ENCODE measurements around the gene NTM.
"Not testable (repeated sequence)": the region's sequence is repeated elsewhere in the genome, so short reads cannot be mapped to it uniquely, and the experiment has no call there.

NTM gene

DNA sequence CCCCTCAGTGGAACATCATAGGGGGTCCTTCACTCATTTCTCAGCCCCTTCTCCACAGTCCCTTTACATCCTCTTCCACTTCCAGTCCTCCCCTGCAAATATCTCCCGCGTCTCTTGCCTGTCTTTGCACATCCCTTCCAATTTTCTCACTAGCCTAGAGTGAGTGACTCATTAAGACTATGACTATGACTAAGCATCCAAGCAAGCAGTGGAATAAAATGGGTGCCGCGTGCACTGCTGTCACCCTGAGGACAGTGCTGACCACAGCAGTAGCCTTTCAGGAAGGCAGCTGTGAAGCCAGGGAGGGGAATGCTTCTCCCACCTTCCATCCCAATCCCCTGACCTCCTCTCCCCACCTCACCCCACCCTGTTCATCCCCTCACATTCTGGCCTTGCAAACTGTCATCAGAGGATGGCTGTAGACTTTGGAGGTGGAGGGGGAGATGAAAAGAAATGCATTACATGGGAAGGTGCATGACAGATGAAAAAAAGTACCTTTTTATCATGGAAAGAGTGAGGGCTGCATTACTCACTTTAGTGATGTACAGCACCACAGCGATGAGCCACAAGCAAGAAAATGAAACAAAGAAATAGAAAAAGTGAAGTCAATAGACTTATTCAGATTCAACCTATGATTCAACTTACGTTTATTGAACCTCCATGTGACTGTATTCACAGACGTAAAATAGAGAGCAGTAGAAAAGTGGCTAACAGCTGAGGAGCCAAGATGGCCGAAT lies 948.2 kb downstream of the NTM start:
- no peaks in the 10 kb centered on the region for H3K27me3 ChIP-seq (ENCODE audit: control insufficient read depth, insufficient read depth, low read length)
- H3K4me1 ChIP-seq (ENCODE audit: control insufficient read depth, insufficient read depth, low read length): peaks cover 2% of the 10 kb centered on the region
- H3K9ac ChIP-seq (ENCODE audit: low read depth, low read length): no peak overlapping the region
- no peaks in the 10 kb centered on the region for H3K9me3 ChIP-seq (replicated peaks; ENCODE audit: low read length)
- H3K36me3 ChIP-seq (ENCODE audit: insufficient read depth, low read length): no peaks in the 10 kb centered on the region
- H3K4me2 ChIP-seq (ENCODE audit: low read length): no peak overlapping the region
- H3K4me3 ChIP-seq (ENCODE audit: low read length): no peak overlapping the region

DNA sequence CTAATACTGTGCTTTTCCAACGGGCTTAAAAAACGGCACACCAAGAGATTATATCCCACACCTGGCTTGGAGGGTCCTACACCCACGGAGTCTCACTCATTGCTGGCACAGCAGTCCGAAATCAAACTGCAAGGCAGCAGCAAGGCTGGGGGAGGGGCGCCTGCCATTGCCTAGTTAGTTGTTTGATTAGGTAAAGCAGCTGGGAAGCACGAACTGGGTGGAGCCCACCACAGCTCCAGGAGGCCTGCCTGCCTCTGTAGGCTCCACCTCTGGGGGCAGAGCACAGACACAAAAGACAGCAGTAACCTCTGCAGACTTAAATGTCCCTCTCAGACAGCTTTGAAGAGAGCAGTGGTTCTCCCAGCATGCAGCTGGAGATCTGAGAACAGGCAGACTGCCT lies 949.0 kb downstream of the NTM start:
- not testable (repeated sequence) for H3K9me3 ChIP-seq (replicated peaks; ENCODE audit: low read length); H3K4me2 ChIP-seq (ENCODE audit: low read length); H3K27me3 ChIP-seq (ENCODE audit: control insufficient read depth, insufficient read depth, low read length); H3K4me1 ChIP-seq (ENCODE audit: control insufficient read depth, insufficient read depth, low read length); H3K36me3 ChIP-seq (ENCODE audit: insufficient read depth, low read length); H3K9ac ChIP-seq (ENCODE audit: low read depth, low read length); H3K4me3 ChIP-seq (ENCODE audit: low read length)

DNA sequence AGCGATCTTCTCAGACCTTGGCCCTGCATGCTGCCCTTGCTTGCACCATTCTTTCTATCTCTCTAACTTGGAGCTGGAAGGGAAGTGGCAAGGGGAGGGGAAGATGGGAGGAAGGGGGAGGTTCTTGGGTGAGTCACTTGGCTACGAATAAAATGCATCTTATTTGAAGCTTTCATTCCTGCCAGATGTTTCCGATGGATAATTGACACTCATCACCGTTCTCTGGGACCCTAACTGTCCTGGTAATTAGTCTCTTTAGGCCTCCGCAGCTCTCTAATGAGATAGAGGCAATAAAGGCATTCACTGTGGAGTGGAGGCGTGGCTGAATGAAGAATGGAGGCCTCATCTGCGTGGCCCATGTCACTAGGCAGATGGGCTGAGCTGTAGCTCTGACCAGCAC lies 960.1 kb downstream of the NTM start:
- no peak overlapping the region for H3K4me3 ChIP-seq (ENCODE audit: low read length)
- H3K27me3 ChIP-seq (ENCODE audit: control insufficient read depth, insufficient read depth, low read length): no peaks in the 10 kb centered on the region
- H3K9me3 ChIP-seq (replicated peaks; ENCODE audit: low read length): no peaks in the 10 kb centered on the region
- no peak overlapping the region for H3K9ac ChIP-seq (ENCODE audit: low read depth, low read length)
- H3K4me1 ChIP-seq (ENCODE audit: control insufficient read depth, insufficient read depth, low read length): no peaks in the 10 kb centered on the region
- H3K36me3 ChIP-seq (ENCODE audit: insufficient read depth, low read length): no peaks in the 10 kb centered on the region
- no peak overlapping the region for H3K4me2 ChIP-seq (ENCODE audit: low read length)

DNA sequence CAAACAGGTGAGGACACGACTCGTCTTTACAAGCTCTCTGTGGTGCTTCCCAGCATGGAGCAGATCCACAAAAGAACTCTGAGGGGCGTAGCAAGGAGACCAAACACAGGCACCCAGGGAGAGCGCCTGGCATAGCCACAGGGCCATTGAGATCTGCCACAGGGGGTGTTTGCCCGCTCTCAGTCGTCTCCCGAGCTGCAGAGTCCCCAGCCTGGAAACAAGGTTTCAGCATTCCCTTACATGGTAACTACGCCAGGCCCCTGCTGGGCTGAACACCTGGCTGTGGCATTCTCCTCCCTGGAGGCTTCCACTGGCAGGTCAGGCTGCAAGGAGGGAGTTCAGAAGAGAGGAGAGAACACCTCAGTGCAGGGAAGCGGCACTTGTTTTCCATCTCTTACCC lies 962.1 kb downstream of the NTM start:
- no peak overlapping the region for H3K9ac ChIP-seq (ENCODE audit: low read depth, low read length)
- H3K4me1 ChIP-seq (ENCODE audit: control insufficient read depth, insufficient read depth, low read length): no peaks in the 10 kb centered on the region
- H3K27me3 ChIP-seq (ENCODE audit: control insufficient read depth, insufficient read depth, low read length): no peaks in the 10 kb centered on the region
- no peak overlapping the region for H3K4me2 ChIP-seq (ENCODE audit: low read length)
- no peak overlapping the region for H3K4me3 ChIP-seq (ENCODE audit: low read length)
- H3K9me3 ChIP-seq (replicated peaks; ENCODE audit: low read length): no peaks in the 10 kb centered on the region
- H3K36me3 ChIP-seq (ENCODE audit: insufficient read depth, low read length): no peaks in the 10 kb centered on the region

DNA sequence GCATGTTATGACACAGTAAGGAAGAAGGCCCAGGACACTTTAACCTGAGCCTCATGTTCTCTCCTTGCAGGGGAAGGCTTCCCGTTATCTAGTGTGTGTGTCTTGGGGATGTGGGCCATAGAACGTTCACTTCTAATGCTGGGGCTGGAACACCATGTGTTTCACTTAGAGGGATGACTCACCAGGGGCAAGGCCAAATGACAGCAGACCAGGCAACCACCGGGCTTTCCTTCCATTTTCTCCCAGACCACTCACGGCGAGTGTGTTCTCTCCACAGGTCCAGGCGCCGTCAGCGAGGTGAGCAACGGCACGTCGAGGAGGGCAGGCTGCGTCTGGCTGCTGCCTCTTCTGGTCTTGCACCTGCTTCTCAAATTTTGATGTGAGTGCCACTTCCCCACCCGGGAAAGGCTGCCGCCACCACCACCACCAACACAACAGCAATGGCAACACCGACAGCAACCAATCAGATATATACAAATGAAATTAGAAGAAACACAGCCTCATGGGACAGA lies 964.4 kb downstream of the NTM start:
- H3K4me3 ChIP-seq (ENCODE audit: low read length): no peak overlapping the region
- H3K4me2 ChIP-seq (ENCODE audit: low read length): no peak overlapping the region
- H3K36me3 ChIP-seq (ENCODE audit: insufficient read depth, low read length): no peaks in the 10 kb centered on the region
- no peak overlapping the region for H3K9ac ChIP-seq (ENCODE audit: low read depth, low read length)
- H3K9me3 ChIP-seq (replicated peaks; ENCODE audit: low read length): no peaks in the 10 kb centered on the region
- no peaks in the 10 kb centered on the region for H3K27me3 ChIP-seq (ENCODE audit: control insufficient read depth, insufficient read depth, low read length)
- no peaks in the 10 kb centered on the region for H3K4me1 ChIP-seq (ENCODE audit: control insufficient read depth, insufficient read depth, low read length)

DNA sequence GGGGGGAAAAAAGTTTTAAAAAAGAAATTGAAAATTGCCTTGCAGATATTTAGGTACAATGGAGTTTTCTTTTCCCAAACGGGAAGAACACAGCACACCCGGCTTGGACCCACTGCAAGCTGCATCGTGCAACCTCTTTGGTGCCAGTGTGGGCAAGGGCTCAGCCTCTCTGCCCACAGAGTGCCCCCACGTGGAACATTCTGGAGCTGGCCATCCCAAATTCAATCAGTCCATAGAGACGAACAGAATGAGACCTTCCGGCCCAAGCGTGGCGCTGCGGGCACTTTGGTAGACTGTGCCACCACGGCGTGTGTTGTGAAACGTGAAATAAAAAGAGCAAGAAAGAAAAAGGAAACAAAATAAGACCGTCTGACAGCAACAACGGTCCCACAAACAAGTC lies 964.9 kb downstream of the NTM start:
- no peak overlapping the region for H3K9ac ChIP-seq (ENCODE audit: low read depth, low read length)
- H3K4me2 ChIP-seq (ENCODE audit: low read length): no peak overlapping the region
- no peaks in the 10 kb centered on the region for H3K9me3 ChIP-seq (replicated peaks; ENCODE audit: low read length)
- H3K27me3 ChIP-seq (ENCODE audit: control insufficient read depth, insufficient read depth, low read length): no peaks in the 10 kb centered on the region
- no peaks in the 10 kb centered on the region for H3K4me1 ChIP-seq (ENCODE audit: control insufficient read depth, insufficient read depth, low read length)
- H3K36me3 ChIP-seq (ENCODE audit: insufficient read depth, low read length): no peaks in the 10 kb centered on the region
- no peak overlapping the region for H3K4me3 ChIP-seq (ENCODE audit: low read length)

DNA sequence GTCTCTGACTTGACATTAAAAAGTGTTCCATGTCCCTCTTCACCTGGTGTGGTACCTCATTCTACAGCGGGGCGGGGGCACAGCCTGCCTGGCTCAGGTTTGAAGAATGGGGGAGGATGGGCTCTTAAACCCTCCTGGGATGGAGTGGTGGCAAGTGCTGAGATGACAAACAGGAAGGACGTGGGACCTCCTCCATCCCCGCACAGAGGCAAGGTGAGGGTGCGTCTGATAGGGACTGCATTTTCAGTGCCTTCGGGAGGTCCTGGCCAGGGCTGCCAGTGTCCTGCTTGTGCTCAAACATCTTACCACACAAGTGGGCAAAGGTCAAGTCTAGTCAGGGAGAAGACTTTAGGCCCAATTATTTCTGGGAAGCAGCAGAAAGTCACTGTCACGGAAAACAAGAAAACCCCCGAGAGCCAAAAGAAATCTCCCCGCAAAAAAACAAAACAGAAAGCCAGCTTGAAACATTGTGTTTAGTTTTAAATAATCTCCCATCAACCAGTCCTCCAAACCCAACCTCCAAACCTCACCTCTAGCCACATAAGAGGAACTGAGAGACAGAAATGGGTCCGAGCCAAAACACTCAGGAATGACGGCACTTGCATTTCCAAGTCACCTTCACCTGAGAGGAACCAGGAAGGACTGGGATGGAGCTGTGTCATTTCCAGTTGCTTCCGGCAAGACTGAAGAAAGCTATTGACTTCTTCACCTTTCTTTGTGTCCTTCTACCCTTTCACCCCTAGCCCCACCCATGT lies 966.5 kb downstream of the NTM start:
- Histone ChIP-seq H3K36me3 (ENCODE audit: insufficient read depth, low read length) (no peaks in the 10 kb centered on the region), H3K9me3 (replicated peaks; ENCODE audit: low read length) (no peaks in the 10 kb centered on the region), H3K9ac (ENCODE audit: low read depth, low read length) (no peak overlapping the region)

DNA sequence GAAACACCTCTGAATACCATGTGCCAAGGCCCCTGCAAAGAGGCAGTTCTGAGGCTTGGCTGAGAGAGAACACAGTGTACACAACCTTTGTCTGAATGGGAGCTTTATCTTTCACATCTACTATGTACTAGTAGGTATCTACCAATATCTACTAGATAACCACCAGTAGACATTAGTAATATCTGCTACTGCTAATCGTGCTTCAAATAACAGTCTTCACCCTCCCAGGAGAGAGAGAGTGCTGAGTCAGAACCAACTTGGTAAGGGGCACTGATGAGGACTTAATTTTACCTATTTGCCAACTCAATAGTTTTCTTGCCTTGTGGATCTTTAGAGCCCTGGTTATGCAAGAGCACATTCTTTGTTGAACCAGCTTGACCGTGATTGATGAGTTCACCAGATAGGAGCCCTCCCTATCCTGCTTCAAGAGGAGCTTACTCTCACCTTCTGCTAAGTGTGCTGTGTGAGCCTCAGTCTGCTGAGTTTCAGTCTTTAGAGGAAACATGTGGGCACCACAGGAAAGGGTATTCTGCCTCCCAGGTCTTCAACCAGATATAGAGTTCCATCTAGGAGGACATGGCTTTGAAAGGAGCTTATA lies 967.5 kb downstream of the NTM start:
- Histone ChIP-seq H3K27me3 (ENCODE audit: control insufficient read depth, insufficient read depth, low read length) (peaks cover 11% of the 10 kb centered on the region), H3K36me3 (ENCODE audit: insufficient read depth, low read length) (no peaks in the 10 kb centered on the region), H3K9me3 (replicated peaks; ENCODE audit: low read length) (no peaks in the 10 kb centered on the region), H3K9ac (ENCODE audit: low read depth, low read length) (no peak overlapping the region), H3K4me1 (ENCODE audit: control insufficient read depth, insufficient read depth, low read length) (no peaks in the 10 kb centered on the region), H3K4me3 (ENCODE audit: low read length) (no peak overlapping the region), H3K4me2 (ENCODE audit: low read length) (no peak overlapping the region)

More for the DNA sequence above, 966.5 kb downstream of the NTM start:
- H3K27me3 ChIP-seq (ENCODE audit: control insufficient read depth, insufficient read depth, low read length): peaks cover 2% of the 10 kb centered on the region
- H3K4me2 ChIP-seq (ENCODE audit: low read length): no peak overlapping the region
- no peak overlapping the region for H3K4me3 ChIP-seq (ENCODE audit: low read length)
- H3K4me1 ChIP-seq (ENCODE audit: control insufficient read depth, insufficient read depth, low read length): no peaks in the 10 kb centered on the region

DNA sequence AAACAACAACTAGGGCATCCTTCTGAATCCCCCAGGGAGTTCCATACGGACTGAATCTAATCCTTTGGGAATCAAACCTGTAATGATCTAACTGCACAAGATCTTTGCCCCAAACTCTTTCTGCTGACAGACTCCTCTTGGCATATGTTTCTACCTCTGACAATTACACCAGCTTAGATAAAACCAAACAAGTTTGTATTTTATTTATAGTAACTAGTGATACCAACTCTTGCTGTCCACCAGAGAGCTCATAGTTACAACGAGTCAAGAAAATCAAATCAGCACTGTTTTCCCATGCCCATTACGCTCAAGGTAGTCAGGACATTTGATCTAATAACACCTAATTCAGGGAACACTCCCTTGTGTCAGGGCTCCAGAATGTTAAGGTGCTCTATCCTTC lies 972.0 kb downstream of the NTM start:
- no peak overlapping the region for H3K4me3 ChIP-seq (ENCODE audit: low read length)
- no peaks in the 10 kb centered on the region for H3K9me3 ChIP-seq (replicated peaks; ENCODE audit: low read length)
- no peaks in the 10 kb centered on the region for H3K36me3 ChIP-seq (ENCODE audit: insufficient read depth, low read length)
- H3K4me2 ChIP-seq (ENCODE audit: low read length): no peak overlapping the region
- no peak overlapping the region for H3K9ac ChIP-seq (ENCODE audit: low read depth, low read length)
- H3K4me1 ChIP-seq (ENCODE audit: control insufficient read depth, insufficient read depth, low read length): no peaks in the 10 kb centered on the region
- H3K27me3 ChIP-seq (ENCODE audit: control insufficient read depth, insufficient read depth, low read length): peaks cover 20% of the 10 kb centered on the region

DNA sequence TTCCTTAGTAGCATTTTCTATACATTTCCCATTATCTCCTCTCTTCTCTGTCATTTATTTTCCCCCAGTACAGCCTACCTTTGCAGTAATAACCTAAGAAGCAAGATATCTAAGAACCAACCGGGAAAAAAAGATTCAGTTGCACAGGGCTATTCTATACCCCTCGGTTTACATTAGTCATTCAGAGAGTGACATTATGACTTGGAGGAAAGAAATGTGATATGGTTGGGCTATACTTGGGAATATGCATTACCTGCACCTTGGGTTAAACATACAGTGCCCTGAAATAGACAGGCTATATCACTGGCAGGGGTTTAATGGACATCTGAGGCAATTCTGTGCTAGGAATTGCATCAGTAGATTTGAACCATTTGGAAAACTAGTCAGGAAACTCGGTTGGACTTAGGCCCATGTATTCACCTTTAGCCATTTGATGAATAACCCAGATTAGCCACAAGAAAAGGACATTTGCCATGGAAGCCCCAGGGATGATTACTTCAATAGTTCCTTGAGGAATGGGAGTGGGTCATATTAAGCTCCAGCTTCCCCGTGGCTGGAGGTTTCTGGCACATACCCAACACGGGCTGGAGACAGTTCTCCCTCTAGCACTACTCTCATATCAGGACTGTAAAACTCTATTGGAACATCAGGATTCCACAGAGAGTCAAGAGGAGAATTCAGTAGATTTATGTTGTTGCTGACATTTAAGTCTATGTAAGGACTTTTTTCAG lies 973.2 kb downstream of the NTM start:
- H3K4me3 ChIP-seq (ENCODE audit: low read length): no peak overlapping the region
- H3K9ac ChIP-seq (ENCODE audit: low read depth, low read length): no peak overlapping the region
- H3K36me3 ChIP-seq (ENCODE audit: insufficient read depth, low read length): no peaks in the 10 kb centered on the region
- H3K9me3 ChIP-seq (replicated peaks; ENCODE audit: low read length): no peaks in the 10 kb centered on the region
- no peaks in the 10 kb centered on the region for H3K4me1 ChIP-seq (ENCODE audit: control insufficient read depth, insufficient read depth, low read length)
- H3K27me3 ChIP-seq (ENCODE audit: control insufficient read depth, insufficient read depth, low read length): peaks cover 22% of the 10 kb centered on the region
- no peak overlapping the region for H3K4me2 ChIP-seq (ENCODE audit: low read length)

DNA sequence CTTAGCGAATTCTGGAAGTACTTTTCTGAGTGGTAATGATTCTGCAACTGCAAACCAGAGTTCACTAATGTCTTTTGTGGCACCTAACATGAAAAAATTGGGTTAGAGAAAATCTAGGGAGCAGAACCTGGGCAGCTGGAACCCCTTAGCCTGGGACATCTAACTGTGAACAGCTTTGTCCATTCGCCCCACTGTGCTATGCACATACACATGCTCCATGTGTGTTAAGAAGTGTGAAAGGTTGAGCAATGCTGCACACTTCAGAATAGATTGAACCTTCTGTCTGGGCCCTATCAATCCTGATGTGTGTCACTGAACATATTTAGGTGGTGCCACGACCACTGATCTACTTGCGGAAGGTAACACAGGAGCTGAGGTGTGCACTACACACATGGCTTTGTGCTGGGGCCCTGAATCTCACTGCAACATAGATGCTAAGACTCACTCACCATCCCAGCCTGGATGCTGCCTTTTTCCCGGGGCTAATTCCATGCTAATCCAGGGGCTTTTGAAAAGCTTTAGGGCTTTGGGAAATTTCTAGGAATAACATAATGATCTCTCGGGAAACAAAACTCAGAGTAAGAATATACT lies 976.2 kb downstream of the NTM start:
- no peak overlapping the region for H3K4me2 ChIP-seq (ENCODE audit: low read length)
- no peaks in the 10 kb centered on the region for H3K4me1 ChIP-seq (ENCODE audit: control insufficient read depth, insufficient read depth, low read length)
- no peak overlapping the region for H3K9ac ChIP-seq (ENCODE audit: low read depth, low read length)
- no peak overlapping the region for H3K4me3 ChIP-seq (ENCODE audit: low read length)
- H3K27me3 ChIP-seq (ENCODE audit: control insufficient read depth, insufficient read depth, low read length): peaks cover 22% of the 10 kb centered on the region
- no peaks in the 10 kb centered on the region for H3K36me3 ChIP-seq (ENCODE audit: insufficient read depth, low read length)
- H3K9me3 ChIP-seq (replicated peaks; ENCODE audit: low read length): no peaks in the 10 kb centered on the region
